ENCODE data around the gene PALD1.

Gene PALD1

DNA sequence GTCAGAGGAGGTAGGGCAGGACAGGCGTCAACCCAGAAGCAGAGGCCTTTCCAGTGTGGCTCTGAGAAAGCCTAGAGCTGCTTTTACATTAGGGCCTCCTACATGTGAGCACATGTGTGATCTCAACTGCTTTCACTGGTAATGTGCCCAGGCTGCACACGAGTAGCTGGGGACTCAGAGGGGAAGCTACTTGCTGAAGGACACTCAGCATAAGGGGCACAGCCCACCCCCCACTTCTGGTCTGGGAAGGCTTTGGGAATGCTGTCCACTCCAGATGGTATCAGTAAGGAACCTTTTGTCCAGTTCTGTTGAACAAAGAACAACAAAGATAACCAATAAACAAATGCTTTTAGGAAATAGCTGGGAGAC is 105.1 kb downstream of the PALD1 start:
- ChIA-PET POLR2A (no interaction called here), CTCF (interaction anchor here (1.5 to 1.7 kb wide), 2 partner anchors 23 to 25 kb away, joined by 3 to 5 read pairs; no protein-coding TSS in a partner anchor)
- DNase-seq (ENCODE audit: extremely low spot score), result no peak
- TF ChIP-seq, protein P1, sequence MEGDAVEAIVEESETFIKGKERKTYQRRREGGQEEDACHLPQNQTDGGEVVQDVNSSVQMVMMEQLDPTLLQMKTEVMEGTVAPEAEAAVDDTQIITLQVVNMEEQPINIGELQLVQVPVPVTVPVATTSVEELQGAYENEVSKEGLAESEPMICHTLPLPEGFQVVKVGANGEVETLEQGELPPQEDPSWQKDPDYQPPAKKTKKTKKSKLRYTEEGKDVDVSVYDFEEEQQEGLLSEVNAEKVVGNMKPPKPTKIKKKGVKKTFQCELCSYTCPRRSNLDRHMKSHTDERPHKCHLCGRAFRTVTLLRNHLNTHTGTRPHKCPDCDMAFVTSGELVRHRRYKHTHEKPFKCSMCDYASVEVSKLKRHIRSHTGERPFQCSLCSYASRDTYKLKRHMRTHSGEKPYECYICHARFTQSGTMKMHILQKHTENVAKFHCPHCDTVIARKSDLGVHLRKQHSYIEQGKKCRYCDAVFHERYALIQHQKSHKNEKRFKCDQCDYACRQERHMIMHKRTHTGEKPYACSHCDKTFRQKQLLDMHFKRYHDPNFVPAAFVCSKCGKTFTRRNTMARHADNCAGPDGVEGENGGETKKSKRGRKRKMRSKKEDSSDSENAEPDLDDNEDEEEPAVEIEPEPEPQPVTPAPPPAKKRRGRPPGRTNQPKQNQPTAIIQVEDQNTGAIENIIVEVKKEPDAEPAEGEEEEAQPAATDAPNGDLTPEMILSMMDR (IDR thresholded peaks at IDR 0.05; ENCODE audit: control extremely low read depth, extremely low read depth, low read depth, missing control alignments), result no peak

DNA sequence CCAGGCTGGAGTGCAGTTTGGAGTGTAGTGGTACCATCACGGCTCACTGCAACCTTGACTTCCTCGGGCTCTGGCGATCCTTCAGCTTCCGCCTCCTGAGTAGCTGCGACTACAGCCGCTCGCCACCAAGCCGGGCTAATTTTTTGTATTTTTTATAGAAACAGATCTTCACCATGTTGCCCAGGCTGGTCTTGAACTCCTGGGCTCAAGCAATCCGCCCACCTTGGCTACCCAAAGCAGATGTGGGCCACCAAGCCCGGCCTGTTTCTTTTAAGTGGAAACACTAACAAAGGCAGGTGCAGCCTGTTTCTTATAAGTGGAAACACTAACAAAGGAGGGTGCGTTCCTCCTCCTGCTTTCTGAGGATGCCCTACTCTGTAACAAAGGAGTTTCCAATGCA is 105.8 kb downstream of the PALD1 start:
- no peak for DNase-seq (ENCODE audit: extremely low spot score)
- TF ChIP-seq, protein P1 (IDR thresholded peaks at IDR 0.05; ENCODE audit: control extremely low read depth, extremely low read depth, low read depth, missing control alignments), result no peak
- ChIA-PET CTCF (interaction anchor here (1.5 to 1.6 kb wide), 2 partner anchors 10 to 26 kb away, joined by 4 to 5 read pairs; no protein-coding TSS in a partner anchor), POLR2A (no interaction called here)

DNA sequence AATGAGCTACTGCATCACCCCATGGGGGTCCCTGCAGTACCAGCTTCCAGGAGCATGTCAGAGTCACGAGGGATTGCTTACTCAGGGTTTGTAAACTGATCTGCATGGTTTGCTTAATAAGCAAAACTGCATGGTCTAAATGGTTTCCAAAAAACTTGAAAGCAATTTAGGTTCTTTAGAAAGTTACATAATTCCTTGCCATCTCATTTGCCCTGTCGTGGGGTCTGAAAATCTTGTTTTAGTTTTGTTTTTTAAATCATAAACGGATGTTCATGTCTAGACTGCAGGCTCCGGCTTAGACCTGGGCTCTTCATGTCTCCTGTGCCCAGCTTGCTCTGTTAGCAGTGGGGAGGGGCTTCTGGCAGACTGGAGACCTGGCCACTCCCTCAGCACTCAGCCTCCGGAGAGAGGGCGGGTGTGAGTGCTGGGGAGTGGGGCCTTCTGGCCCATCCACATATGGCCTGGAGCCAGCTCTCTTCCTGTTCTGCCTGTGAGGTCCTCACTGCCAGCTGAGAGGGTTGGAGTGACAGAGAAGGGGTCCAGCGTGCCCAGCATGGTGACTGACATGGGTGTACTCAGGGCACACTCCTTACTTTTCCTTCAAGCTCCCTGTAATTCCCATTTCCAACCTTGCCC is 106.5 kb downstream of the PALD1 start:
- no peak for DNase-seq (ENCODE audit: extremely low spot score)
- ChIA-PET POLR2A (no interaction called here), CTCF (interaction anchor here (1.5 to 2.5 kb wide), 3 partner anchors 9 to 35 kb away, joined by 4 to 8 read pairs (median 5); no protein-coding TSS in a partner anchor)
- TF ChIP-seq, protein P1 (IDR thresholded peaks at IDR 0.05; ENCODE audit: control extremely low read depth, extremely low read depth, low read depth, missing control alignments), result no peak

DNA sequence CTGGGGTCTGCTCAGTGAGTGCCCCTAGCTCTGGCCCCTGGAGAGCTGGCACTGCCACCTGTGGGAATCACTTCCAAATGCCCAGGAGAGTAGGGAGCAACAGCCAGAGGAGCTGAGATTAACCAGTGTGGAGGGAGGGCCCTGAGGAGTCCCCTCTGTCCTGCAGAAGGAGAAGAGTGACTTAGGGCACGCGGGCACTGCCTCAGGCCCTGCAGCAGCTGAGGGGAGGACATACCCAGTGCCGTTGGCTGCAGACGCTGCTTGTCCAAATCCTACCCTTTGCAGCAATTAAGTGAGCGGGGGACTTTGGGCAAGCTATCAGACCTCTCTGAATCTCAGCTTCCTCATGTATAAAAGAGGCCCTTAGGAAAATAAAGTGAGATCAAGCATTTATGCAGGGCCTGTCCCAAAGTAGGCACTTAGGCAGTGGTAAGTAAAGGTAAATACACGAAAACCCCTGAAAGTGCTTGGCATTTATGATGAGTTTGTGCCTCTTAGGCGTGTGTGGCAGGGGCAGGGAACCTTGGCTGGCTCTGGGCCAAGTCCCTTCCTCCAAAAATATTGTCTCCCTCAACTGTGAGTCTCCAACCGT is 107.1 kb downstream of the PALD1 start:
- ChIA-PET POLR2A (no interaction called here), CTCF (interaction anchor here (1.5 to 2.5 kb wide), 4 partner anchors 9 to 124 kb away, joined by 4 to 8 read pairs (median 5); no protein-coding TSS in a partner anchor)
- TF ChIP-seq, protein P1 (IDR thresholded peaks at IDR 0.05; ENCODE audit: control extremely low read depth, extremely low read depth, low read depth, missing control alignments), result no peak
- DNase-seq (ENCODE audit: extremely low spot score), result no peak

DNA sequence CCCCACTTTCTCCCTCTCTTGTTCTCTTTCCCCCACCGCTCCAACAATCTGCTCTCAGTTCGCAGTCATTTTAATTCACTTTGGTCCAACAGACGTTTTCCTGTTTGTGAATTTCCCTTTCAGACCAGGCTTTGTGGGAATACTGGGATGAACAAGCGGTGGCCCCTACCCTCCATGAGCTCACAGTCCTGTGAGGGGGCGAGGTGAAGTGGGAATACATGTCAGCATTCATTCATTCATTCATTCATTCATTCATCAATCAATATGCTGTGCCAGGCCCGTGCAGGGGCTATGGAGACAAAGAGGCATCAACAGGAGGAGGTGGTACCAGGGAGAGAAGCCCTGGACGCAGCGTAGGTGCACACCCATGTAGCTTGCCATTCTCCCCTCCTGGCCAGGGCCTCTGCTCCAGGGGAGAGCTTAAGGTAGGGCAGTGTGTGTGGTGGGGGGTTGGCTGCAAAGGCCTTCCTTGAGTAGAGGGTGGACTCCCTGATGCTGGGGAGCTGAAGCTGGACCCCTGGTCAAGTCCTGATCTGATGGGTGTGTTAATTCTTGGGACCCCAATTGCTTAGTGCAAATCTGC is 107.9 kb downstream of the PALD1 start:
- ChIA-PET CTCF (interaction anchor here (0.8 to 2.5 kb wide), 5 partner anchors 15 to 125 kb away, joined by 3 to 8 read pairs (median 5); no protein-coding TSS in a partner anchor), POLR2A (no interaction called here)
- DNase-seq (ENCODE audit: extremely low spot score), result no peak
- TF ChIP-seq, protein P1 (IDR thresholded peaks at IDR 0.05; ENCODE audit: control extremely low read depth, extremely low read depth, low read depth, missing control alignments), result no peak

DNA sequence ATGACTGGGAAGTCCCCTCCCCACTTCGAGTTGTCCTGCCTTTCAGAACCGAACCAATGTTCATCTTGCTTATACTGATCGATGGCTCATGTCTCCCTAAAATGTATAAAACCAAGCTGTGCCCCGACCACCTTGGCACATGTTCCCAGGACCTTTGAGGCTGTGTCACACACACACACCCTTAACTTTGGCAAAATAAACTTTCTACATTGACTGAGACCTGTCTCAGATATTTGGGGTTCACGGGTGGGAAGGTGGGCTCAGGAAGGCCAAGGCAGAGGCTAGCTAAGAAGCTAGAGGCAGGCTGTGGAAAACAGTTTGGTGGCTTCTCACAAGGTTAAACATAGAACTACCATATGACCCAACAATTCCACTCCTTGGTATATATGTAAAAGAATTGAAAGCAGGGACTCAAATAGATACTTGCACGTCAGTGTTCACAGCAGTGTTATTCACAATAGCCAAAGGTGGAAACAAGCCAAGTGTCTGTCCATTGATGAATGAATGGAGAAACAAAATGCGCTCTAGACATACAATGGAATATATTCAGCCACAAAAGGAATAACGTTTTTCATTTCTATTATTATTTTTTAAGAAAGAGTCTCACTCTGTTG is 108.6 kb downstream of the PALD1 start:
- TF ChIP-seq, protein P1 (IDR thresholded peaks at IDR 0.05; ENCODE audit: control extremely low read depth, extremely low read depth, low read depth, missing control alignments), result no peak
- no peak for DNase-seq (ENCODE audit: extremely low spot score)
- CTCF ChIA-PET, result interaction anchor here (0.8 to 2.5 kb wide), 6 partner anchors 14 to 126 kb away, joined by 3 to 8 read pairs (median 5); no protein-coding TSS in a partner anchor
- POLR2A ChIA-PET, result no interaction called here

Data from GM10248 (cell line).